ENCODE data around the gene DNAH17. TPM values are rescaled to one million over a fixed set of nuclear protein-coding genes. Genes with fewer than 3 reads are reported as not detected.

DNAH17 gene
- total and polyA plus RNA-seq, 7 donors = 0.04 to 3.5 (median 0.08) TPM

DNA sequence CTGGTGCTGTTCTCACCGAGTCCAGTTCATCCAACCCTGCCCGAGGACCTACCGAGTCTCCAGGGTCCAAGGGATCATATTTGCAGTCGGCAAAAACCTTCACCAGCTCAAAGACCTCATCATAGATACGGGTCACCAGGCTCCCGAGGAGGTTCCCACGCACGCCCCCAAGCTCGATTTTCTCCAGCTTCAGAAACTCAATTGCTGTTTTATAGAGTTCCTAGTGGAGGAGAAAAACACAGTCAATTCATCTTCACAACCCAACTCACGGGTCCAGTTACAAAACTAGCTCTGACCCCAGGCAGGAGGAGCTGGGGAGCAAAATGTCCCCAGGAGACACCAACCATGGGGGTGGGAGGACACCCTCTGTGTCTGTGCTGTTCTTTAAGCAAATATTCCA lies 10.2 kb downstream of the DNAH17 start:
- H3K4me3 ChIP-seq = no peak overlapping the region
- H3K36me3 ChIP-seq (ENCODE audit: insufficient read depth in 1 of 2, low read depth in 1 of 2) = no peaks in the 10 kb centered on the region
- no peak for TF ChIP-seq CTCF (IDR thresholded peaks at IDR 0.05)
- DNase-seq = no peak
- H3K27ac ChIP-seq = no peak overlapping the region
- H3K4me1 ChIP-seq = no peaks in the 10 kb centered on the region
- WGBS, 3 donors = 84 to 86% (median 86%) methylated on average over 10 of the region's 10 CpGs
- no peak for ATAC-seq
- no peaks in the 10 kb centered on the region for H3K9me3 ChIP-seq
- intact Hi-C loops (cut with DNase I) = no loop called here
- peaks cover 0 to 13% (median 7%) of the 10 kb centered on the region in 3 donors for H3K27me3 ChIP-seq (ENCODE audit: insufficient read depth in 3 of 3, low read length in 2 of 3)

DNA sequence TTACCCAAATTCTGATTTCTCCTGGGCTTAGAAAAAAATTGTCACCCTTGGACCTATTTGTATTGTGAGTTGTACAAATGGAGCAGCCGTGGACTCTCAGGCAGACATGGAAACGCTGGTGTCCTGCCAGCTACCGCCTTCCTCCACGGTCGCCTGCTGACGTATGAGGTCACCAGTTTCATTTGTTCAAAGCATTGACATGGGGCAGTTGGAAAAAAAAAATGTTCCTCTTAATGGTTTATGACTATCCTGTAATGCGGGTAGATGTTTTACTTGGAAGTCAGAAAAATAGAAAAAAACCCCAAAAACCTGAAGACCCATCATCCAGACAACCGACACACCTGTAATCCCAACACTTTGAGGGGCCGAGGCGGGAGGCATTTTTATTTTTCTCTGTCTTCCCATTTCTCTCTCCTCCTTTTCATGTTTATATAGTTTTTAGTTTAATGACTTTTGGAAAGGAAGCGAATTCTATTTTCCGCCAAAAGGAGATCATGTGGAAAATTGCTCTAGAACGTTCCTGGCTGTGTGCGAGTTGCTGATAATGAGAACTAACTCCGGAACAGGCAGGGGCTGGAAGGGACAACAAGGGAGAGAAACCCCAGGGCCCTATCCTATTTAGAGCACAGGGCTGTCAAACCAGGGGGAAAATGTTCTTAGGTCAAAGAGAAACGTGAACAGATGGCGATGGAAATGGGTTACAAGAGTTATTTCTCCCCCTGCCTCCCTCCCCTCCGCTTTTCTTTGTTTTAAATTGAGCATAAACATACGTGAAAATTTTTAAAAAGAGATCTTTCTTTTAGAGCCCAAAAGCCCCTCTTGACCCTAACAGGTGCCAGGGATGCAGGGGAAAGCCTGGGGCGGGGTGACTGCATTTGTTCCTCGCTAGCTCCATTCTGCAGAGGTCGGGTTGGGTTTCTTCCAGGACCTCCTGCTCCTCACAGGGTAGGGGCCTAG lies 13.7 kb downstream of the DNAH17 start:
- H3K36me3 ChIP-seq (ENCODE audit: insufficient read depth in 1 of 2, low read depth in 1 of 2) = no peaks in the 10 kb centered on the region
- no peak for ATAC-seq
- intact Hi-C loops (cut with DNase I) = no loop called here
- TF ChIP-seq CTCF (IDR thresholded peaks at IDR 0.05) = no peak
- peaks cover 0 to 31% (median 10%) of the 10 kb centered on the region in 3 donors for H3K27me3 ChIP-seq (ENCODE audit: insufficient read depth in 3 of 3, low read length in 2 of 3)
- H3K4me3 ChIP-seq = no peak overlapping the region
- DNase-seq = peak in 1 of 2 donors; percentile 71
- peak overlapping the region; percentile 54 for H3K27ac ChIP-seq
- H3K4me1 ChIP-seq = no peaks in the 10 kb centered on the region
- 27 to 40% (median 33%) methylated on average over 22 of the region's 22 CpGs for WGBS, 3 donors
- no peaks in the 10 kb centered on the region for H3K9me3 ChIP-seq

- ATAC-seq (no peak), DNase-seq (no peak)
- peaks cover 0 to 31% (median 10%) of the 10 kb centered on the region in 3 donors for H3K27me3 ChIP-seq (ENCODE audit: insufficient read depth in 3 of 3, low read length in 2 of 3)
- H3K9me3 ChIP-seq = no peaks in the 10 kb centered on the region
- 85 to 87% (median 86%) methylated on average over 7 of the region's 7 CpGs for WGBS, 3 donors
- no peaks in the 10 kb centered on the region for H3K4me1 ChIP-seq
- H3K4me3 ChIP-seq = no peak overlapping the region
- H3K27ac ChIP-seq = peak overlapping the region; percentile 54
- intact Hi-C loops (cut with DNase I) = no loop called here
- TF ChIP-seq CTCF (IDR thresholded peaks at IDR 0.05) = no peak
- no peaks in the 10 kb centered on the region for H3K36me3 ChIP-seq (ENCODE audit: insufficient read depth in 1 of 2, low read depth in 1 of 2)
Measured at GRCh38 chr17:78562734-78563133, 14.5 kb downstream of the DNAH17 start.

DNA sequence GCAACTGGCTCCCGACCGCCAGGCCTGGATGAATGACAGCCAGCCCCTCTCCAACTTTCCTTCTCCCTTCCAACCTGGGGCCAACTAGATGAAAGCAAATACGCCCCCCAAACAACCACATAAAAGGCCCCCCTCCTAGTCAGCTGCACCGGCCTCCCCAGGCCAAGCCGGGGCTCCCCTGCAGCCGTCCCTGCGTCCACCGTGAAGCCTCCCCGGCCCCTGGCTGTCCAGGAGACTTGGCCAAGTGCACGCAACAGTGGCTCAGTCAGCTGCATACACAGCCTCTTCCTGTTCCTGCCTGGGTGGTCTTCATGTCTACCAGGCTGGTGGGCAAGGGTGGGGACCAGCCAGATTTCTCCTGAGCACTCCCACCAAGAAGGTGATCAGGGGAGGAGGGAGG lies 16.0 kb downstream of the DNAH17 start:
- no peaks in the 10 kb centered on the region for H3K9me3 ChIP-seq
- peaks cover 0 to 31% (median 6%) of the 10 kb centered on the region in 3 donors for H3K27me3 ChIP-seq (ENCODE audit: insufficient read depth in 3 of 3, low read length in 2 of 3)
- ATAC-seq (no peak), DNase-seq (peak in 1 of 2 donors; percentile 13)
- no peaks in the 10 kb centered on the region for H3K36me3 ChIP-seq (ENCODE audit: insufficient read depth in 1 of 2, low read depth in 1 of 2)
- intact Hi-C loops (cut with DNase I) = no loop called here
- 61 to 88% (median 84%) methylated on average over 10 of the region's 10 CpGs for whole genome bisulfite sequencing, 3 donors
- H3K27ac ChIP-seq = no peak overlapping the region
- H3K4me3 ChIP-seq = no peak overlapping the region
- H3K4me1 ChIP-seq = no peaks in the 10 kb centered on the region
- no peak for TF ChIP-seq CTCF (IDR thresholded peaks at IDR 0.05)

Data from psoas muscle (tissue), 8 donors.